Measurements from ENCODE around the gene BRSK2. TPM values are rescaled to one million over a fixed set of nuclear protein-coding genes. Genes with fewer than 3 reads are reported as not detected.

Gene BRSK2
- total RNA-seq, 6 donors from 2014 or later, result 0.11 to 0.54 (median 0.25) TPM; not detected in 2

DNA sequence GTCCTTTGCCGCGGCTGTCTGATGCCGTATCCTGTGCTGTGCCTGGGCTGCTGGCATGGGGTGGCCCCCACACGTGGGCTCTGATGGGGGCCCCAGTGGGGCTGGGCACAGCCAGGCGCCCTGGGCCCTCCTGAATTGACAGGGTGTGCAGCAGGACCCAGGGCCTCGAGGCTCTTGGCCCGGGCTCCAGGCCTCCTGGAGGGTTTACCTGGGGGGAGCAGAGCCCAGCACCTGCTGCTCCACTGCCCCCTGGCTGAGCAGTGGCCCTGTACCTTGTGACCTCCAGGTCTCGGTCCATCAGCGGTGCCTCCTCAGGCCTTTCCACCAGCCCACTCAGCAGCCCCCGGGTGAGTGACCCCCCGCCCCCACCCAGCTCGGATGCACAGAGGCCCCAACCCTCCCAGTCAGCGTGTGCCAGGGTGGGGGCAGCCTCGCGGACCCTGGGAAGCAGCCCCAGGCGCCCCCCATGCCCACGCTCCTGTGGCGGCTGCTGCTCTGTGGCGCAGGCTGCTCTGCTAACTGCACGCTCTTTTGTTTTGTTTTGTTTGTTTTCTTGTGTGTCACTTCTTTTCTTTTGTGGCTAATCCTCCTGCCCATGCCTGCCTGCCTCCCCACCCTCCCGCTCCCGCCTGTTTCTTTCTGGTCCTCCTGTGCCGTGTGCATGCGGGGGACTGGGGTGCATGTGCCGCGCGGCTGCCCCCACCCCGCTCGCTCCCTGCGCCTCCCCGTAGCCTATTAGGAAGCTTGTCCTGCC lies 59.9 kb downstream of the BRSK2 start:
- 81 to 82% methylated on average over 18 to 23 of the region's 31 CpGs for WGBS, 2 donors
- H3K4me3 ChIP-seq, result no peak overlapping the region
- H3K27ac ChIP-seq, result no peak overlapping the region
- H3K27me3 ChIP-seq, result peaks cover 0 to 12% (median 1%) of the 10 kb centered on the region in 4 donors
- DNase-seq, result no peak
- TF ChIP-seq EP300 (IDR thresholded peaks at IDR 0.05) (no peak), POLR2A (IDR thresholded peaks at IDR 0.05) (no peak), POLR2AphosphoS5 (IDR thresholded peaks at IDR 0.05) (no peak)
- TF ChIP-seq, protein P1, sequence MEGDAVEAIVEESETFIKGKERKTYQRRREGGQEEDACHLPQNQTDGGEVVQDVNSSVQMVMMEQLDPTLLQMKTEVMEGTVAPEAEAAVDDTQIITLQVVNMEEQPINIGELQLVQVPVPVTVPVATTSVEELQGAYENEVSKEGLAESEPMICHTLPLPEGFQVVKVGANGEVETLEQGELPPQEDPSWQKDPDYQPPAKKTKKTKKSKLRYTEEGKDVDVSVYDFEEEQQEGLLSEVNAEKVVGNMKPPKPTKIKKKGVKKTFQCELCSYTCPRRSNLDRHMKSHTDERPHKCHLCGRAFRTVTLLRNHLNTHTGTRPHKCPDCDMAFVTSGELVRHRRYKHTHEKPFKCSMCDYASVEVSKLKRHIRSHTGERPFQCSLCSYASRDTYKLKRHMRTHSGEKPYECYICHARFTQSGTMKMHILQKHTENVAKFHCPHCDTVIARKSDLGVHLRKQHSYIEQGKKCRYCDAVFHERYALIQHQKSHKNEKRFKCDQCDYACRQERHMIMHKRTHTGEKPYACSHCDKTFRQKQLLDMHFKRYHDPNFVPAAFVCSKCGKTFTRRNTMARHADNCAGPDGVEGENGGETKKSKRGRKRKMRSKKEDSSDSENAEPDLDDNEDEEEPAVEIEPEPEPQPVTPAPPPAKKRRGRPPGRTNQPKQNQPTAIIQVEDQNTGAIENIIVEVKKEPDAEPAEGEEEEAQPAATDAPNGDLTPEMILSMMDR (IDR thresholded peaks at IDR 0.05), result no peak
- H3K4me1 ChIP-seq, result peaks cover 0 to 4% (median 1%) of the 10 kb centered on the region in 4 donors
- H3K9me3 ChIP-seq, result no peaks in the 10 kb centered on the region
- H3K36me3 ChIP-seq, result no peaks in the 10 kb centered on the region
- ATAC-seq (ENCODE audit: low FRiP score in 2 of 2), result no peak

DNA sequence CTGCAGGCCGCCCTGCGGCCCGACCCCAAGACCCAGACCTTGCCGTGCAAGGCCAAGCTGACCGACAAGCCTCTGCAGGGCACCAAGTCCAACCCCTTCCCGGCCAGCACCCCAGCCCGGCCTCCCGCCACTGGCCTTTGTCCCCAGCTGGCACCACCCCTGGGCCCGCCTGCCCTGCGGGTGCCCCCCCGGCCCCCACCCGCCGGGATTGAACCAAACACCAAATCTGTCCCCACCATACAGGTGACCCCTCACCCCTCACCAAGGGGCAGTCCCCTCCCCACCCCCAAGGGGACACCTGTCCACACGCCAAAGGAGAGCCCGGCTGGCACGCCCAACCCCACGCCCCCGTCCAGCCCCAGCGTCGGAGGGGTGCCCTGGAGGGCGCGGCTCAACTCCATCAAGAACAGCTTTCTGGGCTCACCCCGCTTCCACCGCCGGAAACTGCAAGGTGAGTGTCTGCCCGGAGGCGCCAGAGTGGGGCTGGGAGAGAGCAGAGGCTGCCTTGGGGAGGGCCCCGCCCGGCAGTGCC lies 60.7 kb downstream of the BRSK2 start:
- ATAC-seq (ENCODE audit: low FRiP score in 2 of 2) (no peak), DNase-seq (peak in 1 of 2 donors; percentile 81)
- Histone ChIP-seq H3K27me3 (peaks cover 0 to 12% (median 1%) of the 10 kb centered on the region in 4 donors), H3K4me3 (no peak overlapping the region), H3K36me3 (no peaks in the 10 kb centered on the region), H3K4me1 (peaks cover 0 to 4% (median 1%) of the 10 kb centered on the region in 4 donors), H3K9me3 (no peaks in the 10 kb centered on the region), H3K27ac (no peak overlapping the region)
- no peak for TF ChIP-seq POLR2AphosphoS5 (IDR thresholded peaks at IDR 0.05)
- TF ChIP-seq POLR2A (IDR thresholded peaks at IDR 0.05), result no peak
- TF ChIP-seq, protein P1 (IDR thresholded peaks at IDR 0.05), result no peak
- no peak for TF ChIP-seq EP300 (IDR thresholded peaks at IDR 0.05)
- 84 to 93% methylated on average over 16 to 23 of the region's 29 CpGs for WGBS, 2 donors

DNA sequence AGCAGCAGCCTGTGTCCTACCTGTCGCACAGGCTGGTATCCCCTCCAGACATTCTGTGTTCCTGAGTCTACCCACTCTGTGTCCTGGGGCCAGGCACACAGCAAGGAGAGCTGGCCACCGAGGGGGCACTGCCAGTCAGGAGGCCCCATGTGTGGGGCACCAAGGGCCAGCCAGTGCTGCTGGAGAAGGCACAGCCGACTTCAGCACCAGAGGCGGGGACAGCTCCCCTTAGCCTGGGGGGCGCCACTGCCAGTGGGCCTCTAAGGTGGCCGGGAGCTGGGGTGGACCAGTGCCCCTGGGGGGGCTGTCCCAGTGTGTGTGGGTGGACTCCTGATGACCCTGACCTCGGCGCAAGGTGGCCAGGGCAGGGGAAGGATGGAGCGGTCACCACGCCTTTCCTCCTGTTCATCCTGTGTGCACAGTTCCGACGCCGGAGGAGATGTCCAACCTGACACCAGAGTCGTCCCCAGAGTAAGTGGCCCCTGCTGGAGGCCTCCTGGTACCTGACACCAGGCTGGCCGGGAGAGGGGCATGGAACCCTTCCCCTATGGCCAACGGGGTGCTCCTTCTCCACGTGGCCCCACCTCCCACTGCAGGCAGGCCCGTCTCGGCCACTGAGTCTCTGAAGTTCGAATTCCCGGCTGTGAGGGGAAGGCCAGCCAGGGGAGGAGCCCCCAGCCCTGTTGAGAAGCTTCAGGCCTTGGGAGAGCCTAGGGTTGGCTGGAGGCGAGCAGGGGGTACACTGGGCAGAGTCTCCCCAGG lies 61.4 kb downstream of the BRSK2 start:
- H3K27ac ChIP-seq, result no peak overlapping the region
- no peaks in the 10 kb centered on the region for H3K36me3 ChIP-seq
- 61% methylated on average over 8 of the region's 22 CpGs for WGBS, 2 donors
- no peaks in the 10 kb centered on the region for H3K9me3 ChIP-seq
- H3K27me3 ChIP-seq, result peaks cover 0 to 12% (median 1%) of the 10 kb centered on the region in 4 donors
- H3K4me3 ChIP-seq, result no peak overlapping the region
- peaks cover 0 to 4% (median 1%) of the 10 kb centered on the region in 4 donors for H3K4me1 ChIP-seq
- DNase-seq, result peak in 1 of 2 donors; percentile 68
- no peak for ATAC-seq (ENCODE audit: low FRiP score in 2 of 2)
- no peak for TF ChIP-seq POLR2AphosphoS5 (IDR thresholded peaks at IDR 0.05)
- TF ChIP-seq, protein P1 (IDR thresholded peaks at IDR 0.05), result no peak
- no peak for TF ChIP-seq POLR2A (IDR thresholded peaks at IDR 0.05)
- no peak for TF ChIP-seq EP300 (IDR thresholded peaks at IDR 0.05)

DNA sequence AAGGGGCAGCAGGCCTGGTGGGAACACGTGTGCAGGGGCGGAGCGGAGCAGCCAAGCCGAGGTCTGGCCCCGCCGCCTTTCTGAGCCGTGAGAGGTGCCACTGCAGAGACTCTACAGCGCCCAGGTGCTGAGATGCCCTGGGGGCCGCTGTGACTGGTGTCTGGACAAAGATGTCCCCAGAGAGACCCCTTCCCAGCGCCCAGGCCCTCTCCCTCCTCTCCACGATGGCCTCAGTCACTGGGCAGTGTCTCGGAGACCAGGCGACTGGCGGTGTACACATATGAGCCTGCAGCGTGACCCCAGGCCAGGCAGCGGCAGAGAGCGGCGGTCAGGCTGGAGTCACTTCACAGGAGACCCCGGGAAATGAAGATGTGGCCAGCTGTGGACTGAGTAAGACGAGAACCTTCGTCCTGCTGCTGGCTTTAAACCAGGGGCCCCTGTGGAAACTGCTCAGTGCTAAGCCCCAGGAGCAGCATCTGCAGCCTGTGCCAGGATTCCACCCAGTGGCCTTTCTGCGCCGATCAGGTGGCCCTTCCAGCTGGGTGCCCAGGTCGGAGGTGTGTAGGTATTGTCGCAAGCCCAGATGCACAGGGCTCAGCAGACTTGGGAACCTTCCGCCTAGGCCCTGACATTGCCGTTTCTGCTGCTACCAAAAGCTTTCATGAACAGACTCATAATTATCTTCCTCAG lies 62.2 kb downstream of the BRSK2 start:
- no peaks in the 10 kb centered on the region for H3K36me3 ChIP-seq
- H3K27me3 ChIP-seq, result peaks cover 0 to 12% (median 1%) of the 10 kb centered on the region in 4 donors
- no peaks in the 10 kb centered on the region for H3K9me3 ChIP-seq
- 72 to 80% methylated on average over 19 to 26 of the region's 27 CpGs for WGBS, 2 donors
- ATAC-seq (ENCODE audit: low FRiP score in 2 of 2) (no peak), DNase-seq (peak in 1 of 2 donors; percentile 62)
- H3K4me3 ChIP-seq, result no peak overlapping the region
- H3K27ac ChIP-seq, result no peak overlapping the region
- H3K4me1 ChIP-seq, result peaks cover 0 to 4% (median 1%) of the 10 kb centered on the region in 4 donors
- TF ChIP-seq POLR2A (IDR thresholded peaks at IDR 0.05), result no peak
- TF ChIP-seq EP300 (IDR thresholded peaks at IDR 0.05), result no peak
- TF ChIP-seq POLR2AphosphoS5 (IDR thresholded peaks at IDR 0.05), result no peak
- TF ChIP-seq, protein P1 (IDR thresholded peaks at IDR 0.05), result no peak

All from upper lobe of left lung (tissue), 6 donors.